ENCODE measurements around the gene RPS6KA4. TPM values are rescaled to one million over a fixed set of nuclear protein-coding genes. Genes with fewer than 3 reads are reported as not detected.

Gene RPS6KA4
- total RNA-seq, 1 donor from 2014 or later: 42.4 TPM

- peak; percentile 16 for TF ChIP-seq CTCF (IDR thresholded peaks at IDR 0.05)
- intact Hi-C loops (cut with DNase I): no loop called here
- no peaks in the 10 kb centered on the region for H3K9me3 ChIP-seq
- no peaks in the 10 kb centered on the region for H3K36me3 ChIP-seq
- H3K27me3 ChIP-seq: no peaks in the 10 kb centered on the region
- DNase-seq (no peak), ATAC-seq (no peak)
- H3K27ac ChIP-seq: no peak overlapping the region
- H3K4me1 ChIP-seq: peaks cover 14% of the 10 kb centered on the region
- no peak overlapping the region for H3K4me3 ChIP-seq
Observed at GRCh38 chr11:64343767-64344559, 15.0 kb upstream of the RPS6KA4 start.

GRCh38 chr11:64344787-64345186 lies 14.2 kb upstream of the RPS6KA4 start:
- Histone ChIP-seq H3K4me1 (peaks cover 14% of the 10 kb centered on the region), H3K27me3 (no peaks in the 10 kb centered on the region), H3K27ac (no peak overlapping the region), H3K36me3 (no peaks in the 10 kb centered on the region), H3K4me3 (no peak overlapping the region), H3K9me3 (no peaks in the 10 kb centered on the region)
- no peak for ATAC-seq
- no peak for TF ChIP-seq CTCF (IDR thresholded peaks at IDR 0.05)
- DNase-seq: no peak
- intact Hi-C loops (cut with DNase I): no loop called here

GRCh38 chr11:64347193-64347867 lies 11.6 kb upstream of the RPS6KA4 start:
- DNase-seq (no peak), ATAC-seq (no peak)
- Histone ChIP-seq H3K27ac (no peak overlapping the region), H3K36me3 (no peaks in the 10 kb centered on the region), H3K4me3 (no peak overlapping the region), H3K27me3 (no peaks in the 10 kb centered on the region), H3K9me3 (no peaks in the 10 kb centered on the region), H3K4me1 (peaks cover 1% of the 10 kb centered on the region)
- no peak for TF ChIP-seq CTCF (IDR thresholded peaks at IDR 0.05)
- intact Hi-C loops (cut with DNase I): no loop called here

- ATAC-seq (no peak), DNase-seq (no peak)
- no peaks in the 10 kb centered on the region for H3K4me1 ChIP-seq
- H3K27me3 ChIP-seq: no peaks in the 10 kb centered on the region
- H3K27ac ChIP-seq: no peak overlapping the region
- no peak for TF ChIP-seq CTCF (IDR thresholded peaks at IDR 0.05)
- H3K36me3 ChIP-seq: no peaks in the 10 kb centered on the region
- no peaks in the 10 kb centered on the region for H3K9me3 ChIP-seq
- intact Hi-C loops (cut with DNase I): no loop called here
- H3K4me3 ChIP-seq: no peak overlapping the region
Observed at GRCh38 chr11:64348383-64349024, 10.5 kb upstream of the RPS6KA4 start.

- Histone ChIP-seq H3K36me3 (no peaks in the 10 kb centered on the region), H3K4me3 (no peak overlapping the region), H3K27ac (no peak overlapping the region), H3K9me3 (no peaks in the 10 kb centered on the region), H3K27me3 (no peaks in the 10 kb centered on the region), H3K4me1 (no peaks in the 10 kb centered on the region)
- TF ChIP-seq CTCF (IDR thresholded peaks at IDR 0.05): no peak
- ATAC-seq: no peak
- intact Hi-C loops (cut with DNase I): no loop called here
- DNase-seq: no peak
Observed at GRCh38 chr11:64349025-64349387, 10.0 kb upstream of the RPS6KA4 start.
